ENCODE results near the gene MSI2.

DNA sequence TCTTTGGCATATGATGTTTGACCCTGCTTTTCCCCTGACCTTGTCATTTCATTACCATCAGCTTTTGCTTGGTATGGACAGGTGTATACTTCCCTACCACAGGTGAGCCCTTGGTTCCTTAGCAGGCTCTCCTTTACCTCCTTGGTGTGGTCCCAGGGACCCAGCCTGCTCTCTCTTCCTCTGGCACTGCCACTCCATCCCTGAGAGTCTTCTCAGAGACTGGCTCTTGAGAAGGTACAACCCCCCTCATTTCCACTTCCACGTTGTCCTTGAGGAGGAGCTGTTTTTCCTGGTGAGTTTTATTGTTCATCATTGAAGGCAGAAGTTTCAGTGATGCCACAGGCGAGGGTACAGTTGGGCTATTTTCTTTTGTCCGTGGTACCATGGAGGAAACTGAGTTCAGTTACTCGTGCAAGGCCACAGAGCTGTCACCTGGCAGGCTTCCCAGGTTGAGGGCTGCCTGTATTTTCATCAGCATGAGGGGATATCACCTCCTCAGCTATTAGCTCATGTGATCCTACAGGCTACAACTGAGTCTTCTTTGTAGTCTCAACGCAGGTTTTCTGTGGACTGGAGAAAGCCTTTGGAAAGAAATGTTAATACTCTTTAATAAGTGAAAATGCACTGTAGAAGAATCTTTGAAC, 52.3 kb downstream of the MSI2 start:
- TF ChIP-seq, protein P1, sequence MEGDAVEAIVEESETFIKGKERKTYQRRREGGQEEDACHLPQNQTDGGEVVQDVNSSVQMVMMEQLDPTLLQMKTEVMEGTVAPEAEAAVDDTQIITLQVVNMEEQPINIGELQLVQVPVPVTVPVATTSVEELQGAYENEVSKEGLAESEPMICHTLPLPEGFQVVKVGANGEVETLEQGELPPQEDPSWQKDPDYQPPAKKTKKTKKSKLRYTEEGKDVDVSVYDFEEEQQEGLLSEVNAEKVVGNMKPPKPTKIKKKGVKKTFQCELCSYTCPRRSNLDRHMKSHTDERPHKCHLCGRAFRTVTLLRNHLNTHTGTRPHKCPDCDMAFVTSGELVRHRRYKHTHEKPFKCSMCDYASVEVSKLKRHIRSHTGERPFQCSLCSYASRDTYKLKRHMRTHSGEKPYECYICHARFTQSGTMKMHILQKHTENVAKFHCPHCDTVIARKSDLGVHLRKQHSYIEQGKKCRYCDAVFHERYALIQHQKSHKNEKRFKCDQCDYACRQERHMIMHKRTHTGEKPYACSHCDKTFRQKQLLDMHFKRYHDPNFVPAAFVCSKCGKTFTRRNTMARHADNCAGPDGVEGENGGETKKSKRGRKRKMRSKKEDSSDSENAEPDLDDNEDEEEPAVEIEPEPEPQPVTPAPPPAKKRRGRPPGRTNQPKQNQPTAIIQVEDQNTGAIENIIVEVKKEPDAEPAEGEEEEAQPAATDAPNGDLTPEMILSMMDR (IDR thresholded peaks at IDR 0.05), result no peak
- TF ChIP-seq POLR2A (IDR thresholded peaks at IDR 0.05), result no peak

Data from adrenal gland (tissue), 5 donors.